H9 (cell line): Measurements from ENCODE around the gene MXD3. TPM values are rescaled to one million over a fixed set of nuclear protein-coding genes. Genes with fewer than 3 reads are reported as not detected.

ENCODE experiments used
- DNase-seq: peaks from one replicate; pipeline ENCODE4 v3.0.0-alpha.2; 2017
- H2AFZ ChIP-seq: one replicate; pipeline ENCODE4 v1.6.1; 2013; ENCODE audit warnings: mild to moderate bottlenecking, low read length, control low read depth, moderate library complexity
- H2AK5ac ChIP-seq: 2 replicates; pipeline ENCODE4 v1.6.1; 2013; ENCODE audit warnings: low read length, control low read depth, mixed read lengths; ENCODE audit not compliant: insufficient read length
- H2BK120ac ChIP-seq: one replicate; pipeline ENCODE4 v1.6.1; 2013; ENCODE audit warnings: low read depth, mild to moderate bottlenecking, low read length, control low read depth, inconsistent platforms; ENCODE audit not compliant: poor library complexity, severe bottlenecking
- H2BK12ac ChIP-seq: 2 replicates; pipeline ENCODE4 v1.6.1; 2013; ENCODE audit warnings: low read length, control low read depth, mixed read lengths, low read depth; ENCODE audit not compliant: insufficient read length
- H2BK15ac ChIP-seq: 2 replicates; pipeline ENCODE4 v1.6.1; 2013; ENCODE audit warnings: low read depth, low read length, control low read depth
- H2BK20ac ChIP-seq: one replicate; pipeline ENCODE4 v1.6.1; 2013; ENCODE audit warnings: low read depth, mild to moderate bottlenecking, low read length, control low read depth, inconsistent platforms; ENCODE audit not compliant: poor library complexity, severe bottlenecking
- H2BK5ac ChIP-seq: 2 replicates; pipeline ENCODE4 v1.6.1; 2013; ENCODE audit warnings: low read length, control low read depth, mixed read lengths; ENCODE audit not compliant: insufficient read length
- H3K14ac ChIP-seq: 2 replicates; pipeline ENCODE4 v1.6.1; 2013; ENCODE audit warnings: low read length, control low read depth; ENCODE audit not compliant: insufficient read depth
- H3K18ac ChIP-seq: 2 replicates; pipeline ENCODE4 v1.6.1; 2013; ENCODE audit warnings: low read depth, mild to moderate bottlenecking, mixed read lengths, low read length, control low read depth; ENCODE audit not compliant: insufficient read length
- H3K23ac ChIP-seq: 2 replicates; pipeline ENCODE4 v1.6.1; 2013; ENCODE audit warnings: low read length, control low read depth, mixed read lengths, low read depth; ENCODE audit not compliant: insufficient read length
- H3K23me2 ChIP-seq: 2 replicates; pipeline ENCODE4 v1.6.1; 2013; ENCODE audit warnings: low read depth, mild to moderate bottlenecking, mixed read lengths, low read length, control low read depth; ENCODE audit not compliant: insufficient read length, poor library complexity, severe bottlenecking
- H3K27ac ChIP-seq: 2 replicates; pipeline ENCODE4 v1.5.1; 2013; ENCODE audit warnings: low read length, control low read depth, mixed read lengths, low read depth; ENCODE audit not compliant: insufficient read length
- H3K27me3 ChIP-seq: 2 replicates; pipeline ENCODE4 v1.6.1; 2013; ENCODE audit warnings: low read length, control low read depth, inconsistent platforms; ENCODE audit not compliant: insufficient read depth
- H3K4ac ChIP-seq: 2 replicates; pipeline ENCODE4 v1.6.1; 2013; ENCODE audit warnings: low read depth, mild to moderate bottlenecking, control low read depth, inconsistent platforms, low read length, moderate library complexity
- H3K4me1 ChIP-seq: 2 replicates; pipeline ENCODE4 v1.6.1; 2013; ENCODE audit warnings: low read length, control low read depth, inconsistent platforms; ENCODE audit not compliant: insufficient read depth
- H3K4me2 ChIP-seq: 2 replicates; pipeline ENCODE4 v1.6.1; 2013; ENCODE audit warnings: low read length, control low read depth, mixed read lengths; ENCODE audit not compliant: insufficient read length, insufficient read depth
- H3K56ac ChIP-seq: 2 replicates; pipeline ENCODE4 v1.6.1; 2013; ENCODE audit warnings: low read depth, mild to moderate bottlenecking, mixed read lengths, low read length, control low read depth; ENCODE audit not compliant: insufficient read length
- H3K79me1 ChIP-seq: 2 replicates; pipeline ENCODE4 v1.6.1; 2013; ENCODE audit warnings: low read depth, mild to moderate bottlenecking, moderate library complexity, low read length, control low read depth, inconsistent platforms; ENCODE audit not compliant: insufficient read depth, poor library complexity, severe bottlenecking
- H3K79me2 ChIP-seq: 2 replicates; pipeline ENCODE4 v1.6.1; 2013; ENCODE audit warnings: low read length, control low read depth, inconsistent platforms; ENCODE audit not compliant: insufficient read depth
- H3K9ac ChIP-seq: 2 replicates; pipeline ENCODE4 v1.6.1; 2013; ENCODE audit warnings: low read length, control low read depth, mixed read lengths; ENCODE audit not compliant: insufficient read length; ENCODE audit errors: extremely low read depth
- H3K9me3 ChIP-seq: one replicate; pipeline ENCODE4 v1.6.1; 2013; ENCODE audit warnings: low read depth, low read length, inconsistent platforms; ENCODE audit not compliant: control insufficient read depth
- H3T11ph ChIP-seq: one replicate; pipeline ENCODE4 v1.6.1; 2013; ENCODE audit warnings: mild to moderate bottlenecking, low read length, control low read depth, inconsistent platforms
- H4K20me1 ChIP-seq: one replicate; pipeline ENCODE4 v1.6.1; 2013; ENCODE audit not compliant: control insufficient read depth, insufficient read length, insufficient read depth
- H4K5ac ChIP-seq: 2 replicates; pipeline ENCODE4 v1.6.1; 2013; ENCODE audit warnings: low read depth, mild to moderate bottlenecking, mixed read lengths, low read length, control low read depth; ENCODE audit not compliant: insufficient read length
- H4K8ac ChIP-seq: replicated peaks from 2 replicates; pipeline ENCODE4 v1.6.1; 2013; ENCODE audit warnings: low read length, control low read depth, mixed read lengths, low read depth; ENCODE audit not compliant: insufficient read length
- H4K91ac ChIP-seq: 2 replicates; pipeline ENCODE4 v1.6.1; 2013; ENCODE audit warnings: low read depth, mild to moderate bottlenecking, moderate library complexity, mixed read lengths, low read length, control low read depth; ENCODE audit not compliant: insufficient read length
- H3K27ac Mint-ChIP-seq, 3 experiments: 2 replicates in 2 of 3; 3 replicates in 1 of 3; pipeline ENCODE4 v1.8.0; 2020 to 2021; ENCODE audit warnings: mixed read lengths in 3 of 3, mild to moderate bottlenecking in 1 of 3, moderate library complexity in 1 of 3
- H3K27me3 Mint-ChIP-seq: 2 replicates; pipeline ENCODE4 v1.8.0; 2021; ENCODE audit warnings: low read depth, mild to moderate bottlenecking, moderate library complexity, mixed read lengths
- H3K36me3 Mint-ChIP-seq, 3 experiments: 2 replicates in 2 of 3; 3 replicates in 1 of 3; pipeline ENCODE4 v1.8.0; 2020 to 2021; ENCODE audit warnings: low read depth in 3 of 3, mixed read lengths in 3 of 3; ENCODE audit not compliant: insufficient read depth in 1 of 3
- H3K4me1 Mint-ChIP-seq, 2 experiments: 2 replicates each; pipeline ENCODE4 v1.8.0; 2020; ENCODE audit warnings: mixed read lengths in 2 of 2
- H3K4me3 Mint-ChIP-seq, 2 experiments: 2 replicates in 1 of 2; 3 replicates in 1 of 2; pipeline ENCODE4 v1.8.0; 2020 to 2021; ENCODE audit warnings: mild to moderate bottlenecking in 2 of 2, mixed read lengths in 2 of 2, moderate library complexity in 1 of 2
- H3K9me3 Mint-ChIP-seq, 2 experiments: 2 replicates in 1 of 2; 3 replicates in 1 of 2; pipeline ENCODE4 v1.8.0; 2020; ENCODE audit warnings: mild to moderate bottlenecking in 2 of 2, mixed read lengths in 2 of 2, moderate library complexity in 1 of 2
- WGBS: extraction: QIAGEN DNeasy Blood & Tissue Kit; methylation state at CpG from one replicate; pipeline ENCODE4 v1.1.7; 2013; ENCODE audit warnings: missing lambda C conversion rate, low lambda C conversion rate, mixed read lengths; ENCODE audit not compliant: insufficient read length; ENCODE audit errors: extremely low coverage; 5-methylcytosine and 5-hydroxymethylcytosine counted together
- total RNA-seq: library from RNA; stranded (reverse); gene quantifications from 2 replicates; pipeline ENCODE4 v1.2.1, GENCODE V29; 2021
- TF ChIP-seq, protein P1 (sequence below): fragments of 200-600 bp; sonication (generic); conservative IDR thresholded peaks from 3 replicates; pipeline ENCODE4 v1.8.0; 2021; ENCODE audit warnings: antibody characterized with exemption, mild to moderate bottlenecking

MXD3 gene
- total RNA-seq, 1 experiment from 2014 or later: 9.8 TPM

DNA sequence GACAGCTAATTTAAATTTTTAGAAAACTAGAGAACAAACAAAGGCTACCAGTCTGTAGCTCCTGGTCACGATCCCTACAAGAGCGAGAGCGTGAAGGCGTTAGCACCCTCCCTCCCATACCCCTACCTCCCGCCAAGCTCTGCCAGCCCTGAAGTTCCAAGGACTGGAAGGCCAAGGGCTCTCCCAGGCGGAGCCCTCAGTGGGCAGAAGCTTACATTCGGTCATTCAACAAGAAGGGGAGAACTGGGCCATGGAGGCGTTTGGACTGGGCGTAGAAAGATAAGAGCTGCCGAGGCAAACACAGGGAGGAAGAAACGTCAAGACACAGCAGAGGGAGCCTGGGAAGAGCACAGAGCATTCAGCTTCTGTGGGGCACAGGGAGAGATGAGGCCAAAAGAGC, 3.0 kb downstream of the MXD3 start:
- Histone ChIP-seq H2BK5ac (no peak overlapping the region), H4K5ac (no peak overlapping the region), H3K79me2 (peaks cover 9% of the 10 kb centered on the region; the same call in 1 of the 2 replicates), H3K27me3 (no peaks in the 10 kb centered on the region), H3K56ac (no peak overlapping the region), H3K4me1 (no peaks in the 10 kb centered on the region), H3K4me2 (no peak overlapping the region), H4K91ac (no peak overlapping the region), H2BK120ac (no peak overlapping the region), H3K27ac (no peak overlapping the region), H3K23ac (no peak overlapping the region), H2AK5ac (no peak overlapping the region), H3T11ph (no peak overlapping the region), H3K9me3 (no peaks in the 10 kb centered on the region), H3K79me1 (no peaks in the 10 kb centered on the region), H3K18ac (no peak overlapping the region), H4K20me1 (peaks cover 5% of the 10 kb centered on the region), H2BK20ac (no peak overlapping the region), H4K8ac (no peak overlapping the region), H2BK12ac (no peak overlapping the region), H2BK15ac (no peak overlapping the region), H3K4ac (no peak overlapping the region), H3K23me2 (peaks cover 19% of the 10 kb centered on the region), H3K14ac (no peak overlapping the region), H3K9ac (no peak overlapping the region), H2AFZ (no peak overlapping the region)
- DNase-seq: no peak
- no peak overlapping the region for H3K4me3 Mint-ChIP-seq
- H3K9me3 Mint-ChIP-seq: no peaks in the 10 kb centered on the region
- peaks cover 23 to 32% of the 10 kb centered on the region in 2 experiments for H3K4me1 Mint-ChIP-seq
- H3K36me3 Mint-ChIP-seq: peaks cover 23 to 33% (median 31%) of the 10 kb centered on the region in 3 experiments
- no CpG with 5 or more reads among the region's 11 CpGs for WGBS
- H3K27ac Mint-ChIP-seq: no peak overlapping the region; a peak in 1 of 7 replicates
- TF ChIP-seq, protein P1, sequence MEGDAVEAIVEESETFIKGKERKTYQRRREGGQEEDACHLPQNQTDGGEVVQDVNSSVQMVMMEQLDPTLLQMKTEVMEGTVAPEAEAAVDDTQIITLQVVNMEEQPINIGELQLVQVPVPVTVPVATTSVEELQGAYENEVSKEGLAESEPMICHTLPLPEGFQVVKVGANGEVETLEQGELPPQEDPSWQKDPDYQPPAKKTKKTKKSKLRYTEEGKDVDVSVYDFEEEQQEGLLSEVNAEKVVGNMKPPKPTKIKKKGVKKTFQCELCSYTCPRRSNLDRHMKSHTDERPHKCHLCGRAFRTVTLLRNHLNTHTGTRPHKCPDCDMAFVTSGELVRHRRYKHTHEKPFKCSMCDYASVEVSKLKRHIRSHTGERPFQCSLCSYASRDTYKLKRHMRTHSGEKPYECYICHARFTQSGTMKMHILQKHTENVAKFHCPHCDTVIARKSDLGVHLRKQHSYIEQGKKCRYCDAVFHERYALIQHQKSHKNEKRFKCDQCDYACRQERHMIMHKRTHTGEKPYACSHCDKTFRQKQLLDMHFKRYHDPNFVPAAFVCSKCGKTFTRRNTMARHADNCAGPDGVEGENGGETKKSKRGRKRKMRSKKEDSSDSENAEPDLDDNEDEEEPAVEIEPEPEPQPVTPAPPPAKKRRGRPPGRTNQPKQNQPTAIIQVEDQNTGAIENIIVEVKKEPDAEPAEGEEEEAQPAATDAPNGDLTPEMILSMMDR: no peak
- H3K27me3 Mint-ChIP-seq: no peaks in the 10 kb centered on the region; the same call in 1 of the 2 replicates
